HTR-8/SVneo (cell line): ENCODE measurements around the gene USP48.
"Not testable (repeated sequence)": the region's sequence is repeated elsewhere in the genome, so short reads cannot be mapped to it uniquely, and the experiment has no call there.

Source experiments
- DNase-seq: peaks from one replicate; pipeline ENCODE4 v3.0.0; 2011; ENCODE audit warnings: low spot score, mixed read lengths; ENCODE audit not compliant: insufficient read length
- FAIRE-seq: peaks from 2 replicates; lab custom pipeline; 2011; peaks lifted over from hg19 to GRCh38; lab: Jason Lieb, UNC

The USP48 gene

DNA sequence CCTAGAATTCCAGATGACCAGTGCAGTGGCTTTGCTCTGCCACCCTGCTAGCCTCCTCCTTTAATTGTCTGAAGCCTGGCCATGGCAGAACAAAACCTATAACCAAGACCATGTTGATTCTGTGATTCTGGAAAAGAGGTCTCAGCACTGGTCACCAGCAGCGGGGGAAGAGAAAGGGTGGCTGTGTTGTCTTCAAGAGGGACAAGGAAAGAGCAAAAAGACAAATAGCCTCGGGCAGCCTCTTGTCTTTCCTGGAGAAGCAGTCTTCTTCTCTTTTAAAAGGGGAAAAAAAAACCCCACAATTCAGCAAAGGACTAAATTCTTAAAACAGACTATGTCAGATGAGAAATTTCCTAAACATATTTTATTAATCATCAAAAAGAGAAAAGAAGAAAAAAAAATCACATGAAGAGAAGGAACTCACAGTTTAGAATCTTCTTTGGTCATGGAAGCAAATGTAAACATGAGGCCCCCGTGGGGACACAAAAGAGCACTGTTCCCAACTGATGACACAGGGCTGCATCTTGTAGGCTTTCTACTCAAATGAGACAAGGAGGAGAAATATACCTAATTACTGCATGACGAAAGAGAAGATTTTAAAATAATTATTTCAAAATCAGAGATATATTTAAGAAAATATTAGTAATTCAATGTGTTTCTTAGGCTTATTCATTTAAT lies 77.5 kb downstream of the USP48 start:
- DNase-seq (no peak), FAIRE-seq (no peak)

DNA sequence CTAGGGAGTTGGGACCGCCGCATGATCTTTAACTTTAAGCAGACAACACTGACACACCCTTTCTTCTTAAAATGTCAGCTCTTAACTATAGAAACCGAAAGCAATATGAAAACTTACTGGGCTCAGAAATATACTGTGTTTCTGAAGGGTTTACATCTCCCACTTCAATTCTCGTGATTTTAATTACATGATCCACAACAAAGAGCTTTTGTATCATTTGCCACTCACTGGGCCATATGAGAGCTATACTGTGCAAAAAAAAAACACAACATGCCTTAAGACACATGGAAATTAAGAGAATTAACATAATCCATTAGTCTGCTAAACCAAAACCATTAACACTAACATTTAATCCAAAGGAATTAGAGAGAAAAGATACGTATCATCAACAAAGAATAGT lies 78.8 kb downstream of the USP48 start:
- FAIRE-seq = no peak

DNA sequence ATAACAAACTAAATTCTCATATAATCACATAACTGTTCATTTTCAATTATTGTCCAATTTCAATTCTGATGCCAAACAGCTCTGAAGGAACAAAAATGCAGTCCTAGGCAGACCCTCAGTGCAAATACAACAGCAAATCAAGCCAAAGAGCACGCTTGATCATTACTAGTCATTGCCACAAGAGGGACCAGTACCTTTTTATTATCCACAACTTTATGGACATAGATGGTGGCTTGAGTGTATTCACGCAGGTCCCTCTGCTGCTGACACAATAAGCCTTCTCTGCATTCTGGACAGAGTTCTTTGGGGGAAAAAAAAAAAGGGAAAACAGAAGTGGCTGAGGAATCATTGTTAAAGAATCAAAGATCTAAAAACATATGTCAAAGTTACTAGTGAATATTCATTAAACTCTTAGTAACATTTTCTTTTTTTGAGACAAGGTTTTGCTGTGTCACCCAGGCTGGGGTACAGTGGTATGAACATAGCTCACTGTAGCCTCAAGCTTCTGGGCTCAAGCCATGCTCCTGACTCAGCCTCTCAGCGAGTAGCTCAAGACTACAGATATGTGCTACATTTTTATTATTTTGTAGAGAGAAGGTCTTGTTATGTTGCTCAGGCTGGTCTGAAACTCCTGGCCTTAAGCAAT lies 79.5 kb downstream of the USP48 start:
- no peak for FAIRE-seq

More for the DNA sequence above, 78.8 kb downstream of the USP48 start:
- no peak for DNase-seq

DNA sequence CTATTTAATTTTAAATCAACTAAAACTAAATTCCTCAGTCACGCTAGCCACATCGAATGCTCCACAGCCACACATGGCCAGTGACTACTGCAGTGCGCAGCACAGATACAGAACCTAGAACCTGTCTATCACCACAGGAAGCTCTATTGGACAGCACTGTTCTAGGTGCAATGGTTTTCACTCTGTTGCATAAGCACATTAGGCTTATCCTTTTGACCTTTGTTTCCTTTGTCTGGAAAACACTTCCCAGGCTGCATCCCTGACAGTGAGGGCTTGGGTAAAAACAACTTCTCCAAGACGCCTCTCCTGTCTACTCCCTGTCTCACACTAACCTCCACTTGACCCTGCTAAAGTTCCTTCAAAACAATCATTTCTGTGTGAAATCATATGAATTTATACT lies 80.2 kb downstream of the USP48 start:
- no peak for FAIRE-seq

More for the DNA sequence above, 79.5 kb downstream of the USP48 start:
- peak; percentile 26 for DNase-seq

DNA sequence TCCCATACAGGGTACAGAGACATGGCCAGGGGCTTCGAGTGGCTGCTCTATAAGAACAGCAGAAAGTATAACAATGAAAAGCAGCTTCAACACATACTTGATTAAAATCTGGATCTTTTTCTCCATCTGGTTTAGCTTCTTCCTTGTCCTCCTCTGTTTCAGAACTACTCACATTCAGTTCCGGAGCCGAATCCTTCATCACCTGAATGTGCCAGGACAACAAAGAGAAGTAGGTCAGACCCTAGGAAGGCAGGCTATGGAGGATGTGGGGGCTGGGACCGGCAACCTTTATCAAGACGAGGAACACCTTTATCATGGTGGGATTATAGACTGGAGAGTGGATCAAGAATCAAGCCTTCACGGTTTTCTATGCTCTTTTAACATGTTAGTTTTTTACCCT lies 81.5 kb downstream of the USP48 start:
- DNase-seq (no peak), FAIRE-seq (no peak)

More for the DNA sequence above, 80.2 kb downstream of the USP48 start:
- no peak for DNase-seq

DNA sequence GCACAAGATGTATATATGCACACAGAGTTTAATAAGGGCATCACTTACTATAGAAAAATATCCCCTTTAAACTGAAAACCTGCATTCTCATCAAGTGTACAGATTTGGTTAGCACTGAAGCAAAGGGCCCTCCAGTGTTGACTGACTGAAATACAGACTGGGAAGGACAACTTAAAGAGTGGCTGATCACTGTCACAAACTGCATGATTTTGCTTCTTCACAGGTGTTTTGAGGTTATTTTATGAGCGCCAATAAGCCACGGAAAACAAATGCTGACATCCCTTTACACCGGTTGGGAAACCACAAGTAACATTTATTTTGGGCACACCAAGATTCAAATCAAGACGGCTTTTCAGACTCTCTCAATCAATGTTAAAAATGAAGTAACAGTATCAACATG lies 82.9 kb downstream of the USP48 start:
- no peak for DNase-seq
- no peak for FAIRE-seq

DNA sequence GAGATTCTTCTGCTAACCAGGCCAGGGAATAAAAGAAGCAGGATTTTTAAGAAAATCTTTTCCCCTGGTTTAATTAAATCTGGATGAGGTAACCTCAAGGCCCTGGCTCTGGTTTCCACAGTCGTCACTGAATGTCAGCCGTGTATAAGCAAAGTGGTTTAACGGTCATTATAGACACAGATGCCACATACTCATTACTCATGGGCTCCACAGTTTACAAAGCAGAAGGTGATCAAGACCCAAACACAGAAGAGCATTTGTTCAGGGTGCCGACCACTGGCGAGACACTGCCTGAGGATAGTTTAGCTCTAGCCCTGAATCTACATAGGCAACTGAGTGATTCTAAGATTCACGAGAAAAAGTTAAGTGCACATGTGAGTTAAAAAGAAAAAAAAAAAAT lies 86.0 kb downstream of the USP48 start:
- DNase-seq (no peak), FAIRE-seq (no peak)

DNA sequence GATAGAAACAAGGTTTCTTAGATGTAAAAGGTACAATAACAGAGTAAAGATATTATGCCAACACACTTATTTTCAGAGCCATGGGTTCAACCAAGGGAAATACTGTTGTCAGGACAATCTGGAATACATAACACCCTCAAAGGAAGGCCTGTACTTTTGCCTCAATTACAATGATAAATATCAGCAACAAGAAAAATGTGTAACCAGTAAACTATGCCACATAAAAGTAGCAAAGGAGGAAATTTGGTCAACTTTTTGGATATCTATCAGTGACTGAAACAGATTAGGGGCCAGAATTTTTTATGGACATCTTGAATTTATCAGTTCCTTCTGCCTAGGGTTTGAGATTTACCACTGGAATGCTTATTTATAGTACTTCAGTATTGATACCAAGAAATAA lies 89.2 kb downstream of the USP48 start:
- no peak for FAIRE-seq
- no peak for DNase-seq

DNA sequence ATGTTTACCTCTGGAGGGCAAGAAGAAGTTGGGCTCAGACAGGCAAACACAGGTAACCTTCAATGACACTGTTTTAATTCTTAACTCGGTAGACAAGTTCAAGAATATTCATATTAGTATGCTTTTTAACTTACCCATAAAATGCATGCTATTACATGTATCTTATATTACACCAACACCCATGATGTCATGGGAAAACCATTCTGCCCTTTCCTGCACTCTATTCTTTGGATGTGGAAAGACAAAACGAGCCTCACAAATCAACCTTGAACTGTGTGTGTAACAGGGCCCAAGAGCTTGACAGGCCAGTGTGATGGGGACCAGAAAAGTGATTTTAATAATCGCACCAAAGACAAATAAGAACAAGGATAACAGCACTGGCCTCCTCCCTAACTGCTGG lies 91.2 kb downstream of the USP48 start:
- DNase-seq (no peak), FAIRE-seq (no peak)

DNA sequence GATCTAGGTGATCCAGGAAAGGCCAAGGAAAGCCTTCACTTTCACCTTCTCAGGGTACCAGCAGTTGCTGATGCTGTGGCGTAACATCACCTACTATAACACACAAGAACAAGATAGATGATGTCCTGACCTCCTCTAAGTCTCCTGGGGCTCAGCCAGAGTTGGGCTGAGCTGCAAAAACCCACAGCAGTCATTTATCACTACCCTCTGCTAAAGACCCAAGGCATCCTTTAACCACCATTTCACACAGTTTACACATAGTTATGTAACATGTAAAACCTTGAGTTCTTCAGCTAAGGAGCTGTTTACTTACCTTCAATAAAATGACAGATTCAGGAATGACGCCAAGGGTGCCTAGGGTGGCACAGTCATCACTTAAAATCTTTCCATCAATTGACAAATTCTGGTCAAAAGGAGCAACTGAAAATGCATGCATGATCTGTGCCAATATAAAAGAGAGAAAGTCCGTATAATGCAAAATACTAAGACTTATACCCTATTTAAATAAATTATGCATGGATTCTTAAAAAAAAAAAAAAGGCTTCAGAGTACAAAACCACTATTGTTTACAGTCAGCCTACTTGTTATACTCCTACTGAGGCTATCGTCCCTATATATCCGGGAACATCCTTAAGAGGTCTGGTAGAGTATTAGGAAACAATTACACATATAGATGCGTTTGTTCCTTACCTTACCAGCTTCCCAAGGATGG lies 93.1 kb downstream of the USP48 start:
- DNase-seq = no peak
- no peak for FAIRE-seq

DNA sequence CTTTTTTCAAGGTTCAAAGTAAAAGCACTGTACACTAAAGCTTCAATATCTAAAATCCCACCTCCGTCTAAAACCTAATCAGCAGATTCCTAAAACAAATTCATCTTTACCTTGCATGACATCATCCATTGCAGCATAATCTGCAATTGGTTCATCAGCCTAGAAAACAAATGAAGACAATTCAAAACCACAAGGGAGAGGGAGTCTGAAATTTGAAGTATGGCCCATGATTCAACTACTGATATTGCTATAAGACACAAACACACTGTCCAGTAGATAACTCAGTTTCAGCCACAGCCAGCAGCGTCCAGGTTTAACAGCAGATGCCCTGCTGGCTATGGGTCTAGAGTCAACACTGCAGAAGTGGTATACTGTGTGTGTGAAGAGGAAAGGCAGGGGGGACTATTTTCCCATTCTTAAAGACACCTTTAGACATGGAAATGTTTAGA lies 95.8 kb downstream of the USP48 start:
- no peak for FAIRE-seq
- no peak for DNase-seq

DNA sequence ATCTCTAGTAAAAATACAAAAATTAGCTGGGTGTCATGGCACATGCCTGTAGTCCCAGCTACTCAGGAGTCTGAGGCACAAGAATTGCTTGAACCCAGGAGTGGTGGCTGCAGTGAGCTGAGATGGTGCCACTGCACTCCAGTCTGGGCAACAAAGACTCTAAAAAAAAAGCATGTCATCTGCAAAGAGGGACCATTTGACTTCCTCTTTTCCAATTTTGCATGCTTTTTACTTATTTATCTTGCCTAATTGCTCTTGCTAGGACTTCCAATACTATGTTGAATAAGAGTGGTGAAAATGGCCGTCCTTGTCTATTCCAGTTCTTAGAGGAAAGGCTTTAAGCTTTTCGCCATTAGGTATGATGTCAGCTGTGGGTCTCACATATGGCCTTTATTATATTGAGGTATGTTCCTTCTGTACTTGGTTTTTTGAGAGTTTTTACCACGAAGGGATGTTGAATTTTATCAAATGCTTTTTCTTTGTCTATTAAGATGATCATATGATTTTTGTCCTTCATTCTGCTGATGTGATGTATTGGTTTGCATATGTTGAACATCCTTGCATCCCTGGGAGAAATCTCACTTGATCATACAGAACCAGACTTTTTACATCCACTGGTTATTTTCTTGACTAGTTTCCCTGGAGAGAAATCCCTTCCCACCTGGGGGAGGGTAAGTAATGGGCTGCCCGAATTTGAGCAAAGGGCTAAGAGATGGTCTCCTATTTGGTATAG lies 96.8 kb downstream of the USP48 start:
- DNase-seq (no peak), FAIRE-seq (no peak)

DNA sequence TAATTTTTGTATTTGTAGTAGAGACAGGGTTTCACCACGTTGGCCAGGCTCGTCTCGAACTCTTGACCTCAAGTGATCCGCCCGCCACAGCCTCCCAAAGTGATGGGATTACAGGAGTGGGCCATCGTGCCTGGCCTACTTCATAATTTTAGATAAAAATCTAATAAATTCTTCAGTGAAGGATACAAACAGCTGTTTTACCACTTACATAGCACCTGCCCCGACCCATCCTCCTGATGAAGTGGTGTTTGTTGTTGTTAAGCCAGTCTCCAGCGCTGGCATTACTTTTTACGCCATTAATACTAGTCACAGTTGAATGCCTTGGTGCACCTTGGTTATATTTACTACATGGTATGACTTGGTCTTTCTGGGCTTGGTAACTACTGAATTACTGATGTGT lies 101.5 kb downstream of the USP48 start:
- DNase-seq (no peak), FAIRE-seq (no peak)

DNA sequence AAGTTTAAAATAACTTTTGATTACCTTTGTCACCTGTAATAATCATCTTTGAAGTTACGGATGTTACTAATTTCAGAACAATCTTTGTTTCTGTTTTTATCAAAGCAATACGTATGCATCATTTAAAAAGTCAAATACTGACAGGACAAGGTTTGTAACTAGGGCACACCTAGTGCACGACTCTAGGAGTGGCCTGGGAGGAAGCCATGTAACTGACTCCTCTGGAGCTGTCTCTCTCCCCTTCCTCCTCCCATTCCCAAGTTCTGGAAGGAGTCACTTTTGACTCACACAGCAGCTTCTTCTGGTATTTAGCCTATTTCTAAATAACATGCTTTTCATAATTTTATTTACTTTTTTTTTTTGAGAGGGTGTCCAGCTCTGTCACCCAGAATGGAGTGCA lies 102.0 kb downstream of the USP48 start:
- FAIRE-seq = no peak
- no peak for DNase-seq

DNA sequence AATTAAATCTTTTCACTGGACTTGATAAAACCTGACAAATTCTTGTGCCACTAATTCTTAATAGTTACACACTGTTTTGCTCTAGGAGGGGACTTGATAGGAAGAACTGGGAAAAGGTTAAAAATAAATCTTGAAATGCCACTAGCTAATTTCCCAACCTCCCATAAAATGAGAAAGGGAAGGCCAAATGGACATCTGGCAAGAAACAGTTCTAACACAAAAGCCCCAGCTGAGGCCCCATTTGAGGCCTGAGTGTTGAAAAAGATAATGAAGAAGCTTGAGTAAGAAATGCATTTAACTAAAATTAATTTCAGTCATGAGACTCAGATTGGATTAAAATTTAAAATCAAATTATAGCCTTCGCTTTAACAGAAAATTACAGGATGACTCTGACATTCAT lies 102.6 kb downstream of the USP48 start:
- FAIRE-seq = no peak

DNA sequence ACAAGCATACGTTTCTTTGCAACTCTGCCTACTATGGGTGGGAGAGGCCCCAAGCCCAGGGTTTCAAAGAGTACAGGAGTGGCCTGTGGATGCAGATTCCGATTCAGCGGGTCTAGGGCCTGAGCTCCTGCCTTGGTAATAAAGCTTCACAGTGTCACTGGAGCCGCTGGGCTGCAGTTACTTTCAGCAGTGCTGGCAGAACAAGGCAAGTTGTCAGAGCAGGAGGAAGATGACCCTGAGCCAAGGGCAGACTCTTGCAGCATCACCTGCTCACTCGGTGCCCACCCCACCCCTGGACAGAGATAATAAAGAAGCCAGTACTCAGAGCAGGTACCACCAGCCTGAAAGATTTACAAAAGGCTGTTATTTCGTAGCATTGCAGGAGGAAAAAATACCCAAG lies 105.8 kb downstream of the USP48 start:
- FAIRE-seq (no peak), DNase-seq (no peak)

More for the DNA sequence above, 102.6 kb downstream of the USP48 start:
- DNase-seq = no peak

DNA sequence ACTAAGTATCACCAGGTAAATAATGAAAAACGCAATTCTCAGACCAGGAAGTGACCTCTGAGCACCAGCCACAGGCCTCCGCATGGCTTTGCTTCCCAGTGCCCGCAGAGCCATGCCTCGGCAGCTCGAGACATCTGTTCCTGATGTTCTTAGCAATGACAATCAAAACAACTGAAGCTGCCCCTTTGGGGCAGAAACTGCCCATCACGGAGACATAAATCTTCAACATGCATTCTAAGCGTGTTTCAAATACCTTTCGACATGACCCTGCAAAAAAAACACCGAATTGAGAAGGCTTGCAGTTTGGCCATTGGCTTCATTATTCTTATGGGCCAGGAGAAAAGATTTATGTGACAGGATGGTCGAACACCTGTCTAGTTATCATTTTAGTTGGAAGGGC lies 108.0 kb downstream of the USP48 start:
- FAIRE-seq (no peak), DNase-seq (no peak)

DNA sequence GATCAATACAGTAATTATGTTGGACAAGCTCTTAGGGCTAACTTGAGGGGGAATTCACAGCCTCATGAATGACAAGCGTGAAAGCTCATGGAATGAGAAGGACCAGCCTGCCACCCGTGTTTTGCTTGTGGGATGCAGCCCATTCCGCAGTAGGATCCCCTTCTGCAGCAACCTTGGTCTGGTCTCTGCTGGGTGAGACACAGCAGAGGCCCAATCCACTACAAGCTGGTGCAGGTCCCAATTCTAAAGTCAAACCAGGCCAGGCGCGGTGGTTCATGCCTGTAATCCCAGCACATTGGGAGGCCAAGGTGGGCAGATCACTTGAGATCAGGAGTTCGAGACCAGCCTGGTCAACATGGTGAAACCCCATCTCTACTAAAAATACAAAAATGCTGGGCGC lies 109.1 kb downstream of the USP48 start:
- DNase-seq, FAIRE-seq: not testable (repeated sequence)

DNA sequence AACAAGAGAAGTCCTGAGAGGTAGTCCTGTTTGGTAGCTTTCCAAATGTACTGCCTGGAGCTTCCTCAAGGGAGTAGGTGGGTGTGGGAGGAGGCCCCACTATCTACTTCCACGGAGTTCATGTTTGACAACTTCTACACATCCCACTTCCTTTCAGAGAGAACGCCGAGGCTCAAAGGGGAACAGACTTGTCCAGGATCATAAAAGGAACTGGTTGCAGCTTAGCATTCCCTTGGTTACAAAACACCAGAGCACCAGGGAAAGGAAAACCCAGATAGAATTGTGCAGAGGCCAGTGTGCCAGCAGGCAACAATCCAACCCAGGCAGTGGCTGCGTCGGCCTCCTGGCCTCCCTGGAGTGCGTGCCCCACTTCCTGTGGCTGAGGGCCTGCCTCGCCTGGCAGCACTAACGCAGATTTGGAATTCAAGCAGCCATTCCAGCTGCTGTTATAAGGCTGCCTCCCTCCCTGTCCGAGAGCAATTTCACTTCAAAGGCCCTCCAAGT lies 109.6 kb downstream of the USP48 start:
- no peak for FAIRE-seq
- DNase-seq = no peak

DNA sequence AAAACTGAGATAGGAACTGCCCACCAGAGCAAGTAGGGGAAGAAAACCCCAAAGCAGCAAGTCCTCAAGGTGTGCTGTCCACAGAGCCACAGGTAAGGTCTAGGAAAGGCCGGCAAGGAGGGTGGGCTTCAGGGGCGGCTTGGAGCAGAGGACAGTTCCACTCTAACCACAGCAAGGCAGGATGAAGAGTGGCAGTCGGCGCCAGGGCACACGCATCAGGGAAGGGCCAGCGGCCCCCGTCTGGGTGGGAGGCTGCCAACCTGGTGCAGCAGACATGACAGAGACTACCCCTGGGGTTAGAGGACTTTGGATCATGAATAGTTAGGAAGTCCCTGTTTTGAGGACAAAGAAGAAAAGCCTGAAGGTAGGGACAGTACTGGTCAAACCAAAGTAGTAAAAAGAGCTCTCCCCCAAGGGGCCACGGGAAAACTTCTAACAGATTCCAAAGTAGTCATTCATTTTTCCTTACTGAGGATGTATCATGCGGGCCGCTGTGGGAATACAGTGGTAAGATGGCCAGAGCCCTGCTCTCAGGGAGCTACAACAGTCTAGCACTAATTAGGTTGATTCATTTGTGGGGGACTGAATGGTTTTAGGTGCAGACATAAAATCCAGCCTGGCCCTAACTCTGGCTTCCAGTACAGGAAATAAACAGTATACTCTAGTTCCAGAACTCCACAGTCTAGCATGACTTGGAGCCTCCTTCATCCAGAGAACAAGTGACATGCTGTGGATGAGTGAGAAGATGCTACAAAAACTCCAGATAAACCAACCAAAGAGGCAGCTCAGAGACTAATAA lies 110.3 kb downstream of the USP48 start:
- DNase-seq (no peak), FAIRE-seq (no peak)
